GM19043 (cell line): ENCODE data around the gene LTBP3.
A peak's percentile ranks its signal among the peaks of the same experiment; 100 is the strongest.

Source experiments
- ATAC-seq: cut with Tn5 transposase; IDR thresholded peaks from one replicate; pipeline ENCODE4 v1.9.1; 2021; ENCODE audit warnings: low read depth; ENCODE audit not compliant: unreplicated experiment

Gene LTBP3

GRCh38 chr11:65498727-65498976, 59.5 kb downstream of the LTBP3 start:
- ATAC-seq: no peak

GRCh38 chr11:65498042-65498726, 60.0 kb downstream of the LTBP3 start:
- ATAC-seq: no peak

GRCh38 chr11:65497141-65498041, 60.8 kb downstream of the LTBP3 start:
- ATAC-seq: peak; percentile 66

- ATAC-seq: no peak
Observed at GRCh38 chr11:65496304-65497140, 61.6 kb downstream of the LTBP3 start.

- no peak for ATAC-seq
Observed at GRCh38 chr11:65493367-65494176, 64.6 kb downstream of the LTBP3 start.

GRCh38 chr11:65492637-65493366, 65.4 kb downstream of the LTBP3 start:
- no peak for ATAC-seq

- ATAC-seq: no peak
Observed at GRCh38 chr11:65492387-65492636, 65.8 kb downstream of the LTBP3 start.

GRCh38 chr11:65491614-65492386, 66.4 kb downstream of the LTBP3 start:
- no peak for ATAC-seq

- ATAC-seq: no peak
Observed at GRCh38 chr11:65491163-65491465, 67.0 kb downstream of the LTBP3 start.

- ATAC-seq: no peak
Observed at GRCh38 chr11:65489706-65490320, 68.3 kb downstream of the LTBP3 start.

GRCh38 chr11:65489035-65489705, 69.0 kb downstream of the LTBP3 start:
- no peak for ATAC-seq
